Measurements from ENCODE around the gene AP4E1.
"Not testable (repeated sequence)": the region's sequence is repeated elsewhere in the genome, so short reads cannot be mapped to it uniquely, and the experiment has no call there.

The AP4E1 gene

GRCh38 chr15:50938525-50938924 lies 30.0 kb downstream of the AP4E1 start:
- ChIA-PET POLR2A (no interaction called here), CTCF (no interaction called here)
- DNase-seq (ENCODE audit: extremely low spot score) = no peak
- TF ChIP-seq CTCF (IDR thresholded peaks at IDR 0.05; ENCODE audit: control extremely low read depth, extremely low read depth, low read depth, missing control alignments) = no peak

- no peak for DNase-seq (ENCODE audit: extremely low spot score)
- no peak for TF ChIP-seq CTCF (IDR thresholded peaks at IDR 0.05; ENCODE audit: control extremely low read depth, extremely low read depth, low read depth, missing control alignments)
- ChIA-PET POLR2A (no interaction called here), CTCF (no interaction called here)
These were observed 31.4 kb downstream of the AP4E1 start for GRCh38 chr15:50939911-50940310.

- CTCF ChIA-PET = no interaction called here
- POLR2A ChIA-PET = no interaction called here
- DNase-seq (ENCODE audit: extremely low spot score) = no peak
- no peak for TF ChIP-seq CTCF (IDR thresholded peaks at IDR 0.05; ENCODE audit: control extremely low read depth, extremely low read depth, low read depth, missing control alignments)
These were observed 32.0 kb downstream of the AP4E1 start for GRCh38 chr15:50940506-50940905.

GRCh38 chr15:50943638-50944037 lies 35.2 kb downstream of the AP4E1 start:
- no peak for TF ChIP-seq CTCF (IDR thresholded peaks at IDR 0.05; ENCODE audit: control extremely low read depth, extremely low read depth, low read depth, missing control alignments)
- ChIA-PET POLR2A (no interaction called here), CTCF (no interaction called here)
- DNase-seq (ENCODE audit: extremely low spot score) = no peak

GRCh38 chr15:50944672-50945071 lies 36.2 kb downstream of the AP4E1 start:
- CTCF ChIA-PET = interaction anchor here (0.8 to 1.5 kb wide), 3 partner anchors 14 to 138 kb away, joined by 3 read pairs; no protein-coding TSS in a partner anchor

GRCh38 chr15:50945725-50946124 lies 37.2 kb downstream of the AP4E1 start:
- no peak for DNase-seq (ENCODE audit: extremely low spot score)

More at GRCh38 chr15:50944672-50945071, 36.2 kb downstream of the AP4E1 start:
- DNase-seq (ENCODE audit: extremely low spot score) = no peak
- POLR2A ChIA-PET = no interaction called here
- TF ChIP-seq CTCF (IDR thresholded peaks at IDR 0.05; ENCODE audit: control extremely low read depth, extremely low read depth, low read depth, missing control alignments) = no peak

GRCh38 chr15:50950745-50951144 lies 42.3 kb downstream of the AP4E1 start:
- POLR2A ChIA-PET; DNase-seq (ENCODE audit: extremely low spot score): not testable (repeated sequence)
- CTCF ChIA-PET = interaction anchor here (1.1 kb wide), 1 partner anchor 1975 kb away, joined by 3 read pairs; no protein-coding TSS in a partner anchor

More at GRCh38 chr15:50945725-50946124, 37.2 kb downstream of the AP4E1 start:
- no peak for TF ChIP-seq CTCF (IDR thresholded peaks at IDR 0.05; ENCODE audit: control extremely low read depth, extremely low read depth, low read depth, missing control alignments)
- ChIA-PET POLR2A (no interaction called here), CTCF (interaction anchor here (1.5 to 2.1 kb wide), 2 partner anchors 9 to 24 kb away, joined by 3 to 8 read pairs; no protein-coding TSS in a partner anchor)

Measured in GM10248 (cell line).